ENCODE data around the gene USP8.

USP8 gene

DNA sequence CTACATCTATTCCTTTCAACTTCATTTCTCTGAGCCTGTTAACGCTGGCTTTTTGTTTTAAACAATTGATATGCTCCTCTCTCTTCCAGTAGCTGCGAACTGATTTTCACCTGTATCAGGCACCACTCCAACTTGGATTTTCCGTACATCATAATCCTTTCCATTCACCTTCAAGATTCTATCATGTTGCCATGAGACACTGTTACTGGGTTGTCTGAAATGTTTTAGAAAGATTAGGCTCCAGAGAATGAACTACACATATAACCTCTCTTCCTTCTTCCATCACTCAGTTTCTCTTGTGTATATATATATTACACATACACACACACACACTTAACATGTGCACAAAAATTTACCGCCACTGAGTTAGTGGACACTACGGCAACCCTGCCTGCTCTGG is 122.4 kb downstream of the USP8 start, which contains the start of gene USP50:
Gene USP50 (minus strand): TSS at position 101 of the 400 bp plus-strand sequence. CDS start 141 bp downstream, outside the sequence.
- DNase-seq, result no peak

GRCh38 chr15:50549326-50549725 is 125.1 kb downstream of the USP8 start:
- DNase-seq, result no peak

- DNase-seq, result no peak
Observed at GRCh38 chr15:50552238-50552637, 128.0 kb downstream of the USP8 start.

GRCh38 chr15:50556642-50557371 is 132.6 kb downstream of the USP8 start:
- no peak for DNase-seq

GRCh38 chr15:50558012-50558411 is 133.8 kb downstream of the USP8 start:
- DNase-seq, result no peak

GRCh38 chr15:50562735-50563640 is 138.8 kb downstream of the USP8 start:
- no peak for DNase-seq

GRCh38 chr15:50563756-50564155 is 139.6 kb downstream of the USP8 start:
- DNase-seq, result no peak

All from NCI-H345 (cell line).